ENCODE data around the gene SPHKAP.

DNA sequence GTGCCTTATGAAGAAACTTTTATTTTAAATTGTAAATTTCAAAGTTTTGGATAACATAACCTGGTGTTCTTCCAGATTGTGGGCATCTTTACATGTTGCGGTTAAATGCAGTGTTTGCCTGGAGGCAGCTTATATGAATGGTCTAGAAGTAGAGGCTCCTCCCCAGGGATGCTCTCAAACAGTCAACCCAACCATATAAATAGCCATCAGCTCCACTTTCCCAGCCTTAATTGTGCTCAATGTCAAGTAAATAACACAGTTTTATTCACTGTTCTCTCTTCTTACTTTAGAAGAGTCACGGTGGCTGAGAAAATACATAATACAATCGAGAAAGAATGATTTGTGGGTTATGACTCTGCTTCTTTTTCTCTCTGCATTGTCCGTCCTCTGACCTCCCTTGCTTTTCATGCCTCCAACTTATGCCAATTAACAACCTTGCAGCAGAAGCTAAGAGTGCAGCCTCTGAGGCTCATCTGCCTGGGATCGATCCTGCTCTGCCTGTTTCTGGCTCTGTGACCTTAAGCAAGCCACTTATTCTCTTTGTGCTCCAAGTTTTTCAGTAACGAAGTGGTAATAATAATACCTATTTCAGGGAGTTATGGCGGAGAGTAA, 209.8 kb downstream of the SPHKAP start:
- TF ChIP-seq ZNF530 (tag by site-specific recombination; IDR thresholded peaks at IDR 0.05; ENCODE audit: low read depth) (no peak), ZNF792 (tag by site-specific recombination; IDR thresholded peaks at IDR 0.05) (no peak), CTCF (tag by site-specific recombination; IDR thresholded peaks at IDR 0.05) (no peak), ZNF239 (tag by site-specific recombination; IDR thresholded peaks at IDR 0.05) (no peak)

Data from HEK293 (cell line).